ENCODE measurements around the gene KDM6A. TPM values are rescaled to one million over a fixed set of nuclear protein-coding genes. Genes with fewer than 3 reads are reported as not detected.

The KDM6A gene
- total and polyA plus RNA-seq, 9 of the 15 experiments (the other 6 are each of a cell fraction or from before 2014, with no cell fraction given) = 8.4 to 34.3 (median 22.9) TPM

- TF ChIP-seq ZNF263 (CRISPR knock-in tag; IDR thresholded peaks at IDR 0.05; ENCODE audit: borderline replicate concordance) (no peak), BHLHE40 (IDR thresholded peaks at IDR 0.05; ENCODE audit: low read length) (no peak), IRF1 (CRISPR knock-in tag; IDR thresholded peaks at IDR 0.05; ENCODE audit: borderline replicate concordance) (no peak), ZNF431 (CRISPR knock-in tag; IDR thresholded peaks at IDR 0.05) (no peak), PHB (CRISPR knock-in tag; IDR thresholded peaks at IDR 0.05) (no peak), ARNT (IDR thresholded peaks at IDR 0.05) (no peak), ESRRB (CRISPR knock-in tag; IDR thresholded peaks at IDR 0.05; ENCODE audit: borderline replicate concordance) (no peak), KDM4B (IDR thresholded peaks at IDR 0.05; ENCODE audit: borderline replicate concordance in 2 of 2, low read depth in 1 of 2) (0 out of 4 replicates have a peak, but pooled peaks of 1 of the 2 experiments have one; percentile 17), ZC3H11A (IDR thresholded peaks at IDR 0.05; ENCODE audit: low read depth, low read length) (no peak), ZNF583 (CRISPR knock-in tag; IDR thresholded peaks at IDR 0.05) (no peak), ZSCAN29 (IDR thresholded peaks at IDR 0.05) (no peak), IRF2 (CRISPR knock-in tag; IDR thresholded peaks at IDR 0.05) (no peak), TAF1 (IDR thresholded peaks at IDR 0.05; ENCODE audit: control insufficient read depth, extremely low read depth, insufficient read depth, low read length, severe bottlenecking) (peak; percentile 35), TEAD1 (CRISPR knock-in tag; IDR thresholded peaks at IDR 0.05) (no peak), NR2C2 (CRISPR knock-in tag; IDR thresholded peaks at IDR 0.05) (no peak), NR2C2 (tag; IDR thresholded peaks at IDR 0.05) (no peak), SREBF1 (IDR thresholded peaks at IDR 0.05; ENCODE audit: borderline replicate concordance, low read depth, low read length) (no peak), NONO (IDR thresholded peaks at IDR 0.05; ENCODE audit: low read depth in 2 of 2, low read length in 1 of 2) (no peak), CREB1 (IDR thresholded peaks at IDR 0.05) (no peak), CREB1 (CRISPR knock-in tag; IDR thresholded peaks at IDR 0.05) (no peak), ATF1 (CRISPR knock-in tag; IDR thresholded peaks at IDR 0.05) (no peak), ATF1 (tag; IDR thresholded peaks at IDR 0.05) (no peak), STAT5A (IDR thresholded peaks at IDR 0.05; ENCODE audit: borderline replicate concordance, low read length) (no peak), XRCC5 (IDR thresholded peaks at IDR 0.05; ENCODE audit: low read depth, low read length) (no peak), YBX1 (IDR thresholded peaks at IDR 0.05) (no peak)
- TF ChIP-seq, protein P1, sequence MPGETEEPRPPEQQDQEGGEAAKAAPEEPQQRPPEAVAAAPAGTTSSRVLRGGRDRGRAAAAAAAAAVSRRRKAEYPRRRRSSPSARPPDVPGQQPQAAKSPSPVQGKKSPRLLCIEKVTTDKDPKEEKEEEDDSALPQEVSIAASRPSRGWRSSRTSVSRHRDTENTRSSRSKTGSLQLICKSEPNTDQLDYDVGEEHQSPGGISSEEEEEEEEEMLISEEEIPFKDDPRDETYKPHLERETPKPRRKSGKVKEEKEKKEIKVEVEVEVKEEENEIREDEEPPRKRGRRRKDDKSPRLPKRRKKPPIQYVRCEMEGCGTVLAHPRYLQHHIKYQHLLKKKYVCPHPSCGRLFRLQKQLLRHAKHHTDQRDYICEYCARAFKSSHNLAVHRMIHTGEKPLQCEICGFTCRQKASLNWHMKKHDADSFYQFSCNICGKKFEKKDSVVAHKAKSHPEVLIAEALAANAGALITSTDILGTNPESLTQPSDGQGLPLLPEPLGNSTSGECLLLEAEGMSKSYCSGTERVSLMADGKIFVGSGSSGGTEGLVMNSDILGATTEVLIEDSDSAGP (CRISPR knock-in tag; IDR thresholded peaks at IDR 0.05) = no peak
- TF ChIP-seq, protein P2, sequence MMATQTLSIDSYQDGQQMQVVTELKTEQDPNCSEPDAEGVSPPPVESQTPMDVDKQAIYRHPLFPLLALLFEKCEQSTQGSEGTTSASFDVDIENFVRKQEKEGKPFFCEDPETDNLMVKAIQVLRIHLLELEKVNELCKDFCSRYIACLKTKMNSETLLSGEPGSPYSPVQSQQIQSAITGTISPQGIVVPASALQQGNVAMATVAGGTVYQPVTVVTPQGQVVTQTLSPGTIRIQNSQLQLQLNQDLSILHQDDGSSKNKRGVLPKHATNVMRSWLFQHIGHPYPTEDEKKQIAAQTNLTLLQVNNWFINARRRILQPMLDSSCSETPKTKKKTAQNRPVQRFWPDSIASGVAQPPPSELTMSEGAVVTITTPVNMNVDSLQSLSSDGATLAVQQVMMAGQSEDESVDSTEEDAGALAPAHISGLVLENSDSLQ (IDR thresholded peaks at IDR 0.05) = peak; percentile 45
These were observed 1.6 kb downstream of the KDM6A start (continued) for GRCh38 chrX:44874420-44875184.
